Muscle of arm (tissue), 12 donors: Measurements from ENCODE around the gene MAP3K15. TPM values are rescaled to one million over a fixed set of nuclear protein-coding genes. Genes with fewer than 3 reads are reported as not detected.
A peak's percentile ranks its signal among the peaks of the same experiment; 100 is the strongest.

Source experiments
- DNase-seq: peaks from one replicate; pipeline ENCODE4 v3.0.0-alpha.2; 2013
- polyA plus RNA-seq, 12 donors: library from polyadenylated mRNA; unstranded; fragments of 120-200 nt; gene quantifications; one replicate each; pipeline ENCODE4 v1.2.1, GENCODE V29; 2013; ENCODE audit not compliant: insufficient read length in 12 of 12

MAP3K15 gene
- polyA plus RNA-seq, 12 donors = 0.37 to 1.1 (median 0.76) TPM; not detected in 2

GRCh38 chrX:19392078-19392477, 123.2 kb downstream of the MAP3K15 start:
- DNase-seq = no peak

GRCh38 chrX:19389227-19389845, 126.0 kb downstream of the MAP3K15 start:
- DNase-seq = no peak

- no peak for DNase-seq
Observed at GRCh38 chrX:19388741-19389140, 126.6 kb downstream of the MAP3K15 start.

- no peak for DNase-seq
Observed at GRCh38 chrX:19388064-19388679, 127.1 kb downstream of the MAP3K15 start.

GRCh38 chrX:19386679-19387078, 128.6 kb downstream of the MAP3K15 start:
- DNase-seq = no peak

- DNase-seq = no peak
Observed at GRCh38 chrX:19382555-19383145, 132.7 kb downstream of the MAP3K15 start.

GRCh38 chrX:19381326-19381725, 134.0 kb downstream of the MAP3K15 start:
- no peak for DNase-seq

- DNase-seq = no peak
Observed at GRCh38 chrX:19377799-19378198, 137.5 kb downstream of the MAP3K15 start.

- no peak for DNase-seq
Observed at GRCh38 chrX:19375546-19375945, 139.8 kb downstream of the MAP3K15 start.

GRCh38 chrX:19373351-19373891, 141.9 kb downstream of the MAP3K15 start:
- no peak for DNase-seq

GRCh38 chrX:19372547-19373331, 142.6 kb downstream of the MAP3K15 start:
- DNase-seq = peak; percentile 22

GRCh38 chrX:19372170-19372546, 143.2 kb downstream of the MAP3K15 start:
- DNase-seq = peak; percentile 65

- DNase-seq = no peak
Observed at GRCh38 chrX:19370061-19370460, 145.2 kb downstream of the MAP3K15 start.

GRCh38 chrX:19368576-19368975, 146.7 kb downstream of the MAP3K15 start:
- DNase-seq = no peak

GRCh38 chrX:19361701-19362100, 153.6 kb downstream of the MAP3K15 start:
- no peak for DNase-seq

- DNase-seq = no peak
Observed at GRCh38 chrX:19360903-19361302, 154.4 kb downstream of the MAP3K15 start.

GRCh38 chrX:19358521-19358920, 156.8 kb downstream of the MAP3K15 start:
- DNase-seq = no peak

GRCh38 chrX:19354625-19355024, 160.7 kb downstream of the MAP3K15 start:
- no peak for DNase-seq

- DNase-seq = no peak
Observed at GRCh38 chrX:19350941-19351384, 164.3 kb downstream of the MAP3K15 start.

GRCh38 chrX:19349264-19349663, 166.0 kb downstream of the MAP3K15 start:
- DNase-seq = no peak

GRCh38 chrX:19347916-19348315, 167.4 kb downstream of the MAP3K15 start:
- no peak for DNase-seq

GRCh38 chrX:19344661-19345060, 170.6 kb downstream of the MAP3K15 start:
- DNase-seq = no peak
